Natural killer cell (primary cell): ENCODE measurements around the gene MTOR. TPM values are rescaled to one million over a fixed set of nuclear protein-coding genes. Genes with fewer than 3 reads are reported as not detected.

ENCODE experiments used
- ATAC-seq, 3 donors: fragments of 150-1000 bp in 2 of 3; fragments of 200-7000 bp in 1 of 3; cut with Tn5 transposase; 1 replicate in 1 of 3; 2 replicates in 2 of 3; pipeline ENCODE4 v1.10.0; 2021; ENCODE audit warnings: mild to moderate bottlenecking in 2 of 3, moderate library complexity in 2 of 3
- DNase-seq, 2 donors: peaks; one replicate each; pipeline versions ENCODE4 v3.0.0 to v3.0.0-alpha.2; 2013 to 2021; ENCODE audit warnings: mixed read lengths in 1 of 2
- H3K27ac ChIP-seq: one replicate; pipeline ENCODE4 v1.5.1; 2013; ENCODE audit warnings: mild to moderate bottlenecking, low read length
- H3K27me3 ChIP-seq: one replicate; pipeline ENCODE4 v1.6.1; 2013; ENCODE audit warnings: low read length; ENCODE audit not compliant: control insufficient read depth, insufficient read depth
- H3K36me3 ChIP-seq: one replicate; pipeline ENCODE4 v1.6.1; 2013; ENCODE audit warnings: low read length; ENCODE audit not compliant: control insufficient read depth, insufficient read depth
- H3K4me1 ChIP-seq: one replicate; pipeline ENCODE4 v1.6.1; 2013; ENCODE audit warnings: low read length; ENCODE audit not compliant: control insufficient read depth, insufficient read depth
- H3K4me3 ChIP-seq: one replicate; pipeline ENCODE4 v1.5.1; 2013; ENCODE audit warnings: low read length
- H3K9me3 ChIP-seq: one replicate; pipeline ENCODE4 v1.6.1; 2013; ENCODE audit warnings: low read length; ENCODE audit not compliant: control insufficient read depth, insufficient read depth
- H3K27ac Mint-ChIP-seq, 2 donors: one replicate each; pipeline ENCODE4 v1.8.0; 2022; ENCODE audit warnings: mild to moderate bottlenecking in 2 of 2, mixed read lengths in 2 of 2, moderate library complexity in 1 of 2
- H3K27me3 Mint-ChIP-seq, 2 donors: one replicate each; pipeline ENCODE4 v1.8.0; 2022; ENCODE audit warnings: low read depth in 2 of 2, mixed read lengths in 2 of 2
- H3K36me3 Mint-ChIP-seq: one replicate; pipeline ENCODE4 v1.8.0; 2022; ENCODE audit warnings: mixed read lengths
- H3K4me1 Mint-ChIP-seq, 2 donors: one replicate each; pipeline ENCODE4 v1.8.0; 2022; ENCODE audit warnings: mixed read lengths in 2 of 2
- H3K4me3 Mint-ChIP-seq: one replicate; pipeline ENCODE4 v1.8.0; 2022; ENCODE audit warnings: mild to moderate bottlenecking, moderate library complexity, mixed read lengths
- H3K9me3 Mint-ChIP-seq, 2 donors: one replicate each; pipeline ENCODE4 v1.8.0; 2022; ENCODE audit warnings: mixed read lengths in 2 of 2
- CTCF ChIP-seq: fragments of 200-600 bp; IDR thresholded peaks from one replicate; pipeline ENCODE4 v1.8.0; 2022; ENCODE audit warnings: antibody characterized with exemption
- WGBS: methylation state at CpG from one replicate; pipeline ENCODE4 v1.1.7; 2013; ENCODE audit warnings: missing lambda C conversion rate; ENCODE audit not compliant: insufficient coverage; 5-methylcytosine and 5-hydroxymethylcytosine counted together
- intact Hi-C: fragments of 100-400 bp; cut with micrococcal nuclease; formaldehyde crosslinking; loops from one replicate; pipeline ENCODE4 v1.14.2; 2022
- total RNA-seq, 4 donors: library from RNA; stranded (reverse); fragments of 120-200 nt in 1 of 4; gene quantifications; one replicate each; pipeline versions ENCODE4 v1.2.3 to v1.2.4, GENCODE V29; 2013 to 2022

The MTOR gene
- total RNA-seq, 3 donors from 2014 or later (not counting 1 experiment from before 2014, with no cell fraction given) = 42.7 to 54.6 (median 43.7) TPM

GRCh38 chr1:11125931-11126330 is 136.4 kb downstream of the MTOR start:
- intact Hi-C loops = no loop called here
- Histone ChIP-seq H3K9me3 (no peaks in the 10 kb centered on the region), H3K27me3 (no peaks in the 10 kb centered on the region), H3K4me1 (no peaks in the 10 kb centered on the region), H3K4me3 (no peak overlapping the region), H3K27ac (no peak overlapping the region), H3K36me3 (peaks cover 81% of the 10 kb centered on the region)
- peaks cover 15% of the 10 kb centered on the region for H3K36me3 Mint-ChIP-seq
- H3K4me3 Mint-ChIP-seq = no peak overlapping the region
- no peaks in the 10 kb centered on the region for H3K9me3 Mint-ChIP-seq
- ATAC-seq (peak in 1 of 3 donors; percentile 58), DNase-seq (no peak)
- no peak overlapping the region for H3K27ac Mint-ChIP-seq
- WGBS = 79% methylated on average over 5 of the region's 5 CpGs
- no peaks in the 10 kb centered on the region for H3K4me1 Mint-ChIP-seq
- no peaks in the 10 kb centered on the region for H3K27me3 Mint-ChIP-seq
- no peak for TF ChIP-seq CTCF

GRCh38 chr1:11124965-11125364 is 137.4 kb downstream of the MTOR start:
- Mint-ChIP-seq H3K9me3 (no peaks in the 10 kb centered on the region), H3K27ac (no peak overlapping the region), H3K4me3 (no peak overlapping the region), H3K4me1 (no peaks in the 10 kb centered on the region), H3K27me3 (no peaks in the 10 kb centered on the region), H3K36me3 (peaks cover 11% of the 10 kb centered on the region)
- intact Hi-C loops = no loop called here
- no peak for TF ChIP-seq CTCF
- ATAC-seq (no peak), DNase-seq (no peak)
- H3K4me3 ChIP-seq = no peak overlapping the region
- 66% methylated on average over 3 of the region's 3 CpGs for WGBS
- H3K27ac ChIP-seq = no peak overlapping the region
- peaks cover 73% of the 10 kb centered on the region for H3K36me3 ChIP-seq
- no peaks in the 10 kb centered on the region for H3K27me3 ChIP-seq
- no peaks in the 10 kb centered on the region for H3K9me3 ChIP-seq
- no peaks in the 10 kb centered on the region for H3K4me1 ChIP-seq

- peaks cover 28% of the 10 kb centered on the region for H3K36me3 Mint-ChIP-seq
- WGBS = 98% methylated on average over 2 of the region's 2 CpGs
- no peak for ATAC-seq
Measured at GRCh38 chr1:11116318-11116717, 146.0 kb downstream of the MTOR start.

More at GRCh38 chr1:11116318-11116717, 146.0 kb downstream of the MTOR start:
- Histone ChIP-seq H3K4me1 (no peaks in the 10 kb centered on the region), H3K27me3 (no peaks in the 10 kb centered on the region), H3K27ac (no peak overlapping the region), H3K36me3 (peaks cover 51% of the 10 kb centered on the region), H3K9me3 (no peaks in the 10 kb centered on the region), H3K4me3 (no peak overlapping the region)
- TF ChIP-seq CTCF = no peak
- H3K9me3 Mint-ChIP-seq = no peaks in the 10 kb centered on the region
- intact Hi-C loops = no loop called here
- H3K27me3 Mint-ChIP-seq = no peaks in the 10 kb centered on the region
- H3K4me1 Mint-ChIP-seq = no peaks in the 10 kb centered on the region
- H3K4me3 Mint-ChIP-seq = no peak overlapping the region
- no peak for DNase-seq
- H3K27ac Mint-ChIP-seq = no peak overlapping the region
